ENCODE results near the gene TNFSF15. TPM values are rescaled to one million over a fixed set of nuclear protein-coding genes. Genes with fewer than 3 reads are reported as not detected.
A peak's percentile ranks its signal among the peaks of the same experiment; 100 is the strongest.

Gene TNFSF15
- total RNA-seq, 1 donor from 2014 or later, result 0.37 TPM

- Mint-ChIP-seq H3K4me3 (ENCODE audit: unreplicated experiment) (no peak overlapping the region), H3K9me3 (ENCODE audit: low read depth) (no peaks in the 10 kb centered on the region), H3K27ac (ENCODE audit: unreplicated experiment) (no peak overlapping the region), H3K27me3 (ENCODE audit: low read depth) (no peaks in the 10 kb centered on the region), H3K4me1 (ENCODE audit: low read depth) (peaks cover 46% of the 10 kb centered on the region), H3K36me3 (ENCODE audit: low read depth) (no peaks in the 10 kb centered on the region)
- DNase-seq (ENCODE audit: low spot score), result no peak
- TF ChIP-seq, protein P1, sequence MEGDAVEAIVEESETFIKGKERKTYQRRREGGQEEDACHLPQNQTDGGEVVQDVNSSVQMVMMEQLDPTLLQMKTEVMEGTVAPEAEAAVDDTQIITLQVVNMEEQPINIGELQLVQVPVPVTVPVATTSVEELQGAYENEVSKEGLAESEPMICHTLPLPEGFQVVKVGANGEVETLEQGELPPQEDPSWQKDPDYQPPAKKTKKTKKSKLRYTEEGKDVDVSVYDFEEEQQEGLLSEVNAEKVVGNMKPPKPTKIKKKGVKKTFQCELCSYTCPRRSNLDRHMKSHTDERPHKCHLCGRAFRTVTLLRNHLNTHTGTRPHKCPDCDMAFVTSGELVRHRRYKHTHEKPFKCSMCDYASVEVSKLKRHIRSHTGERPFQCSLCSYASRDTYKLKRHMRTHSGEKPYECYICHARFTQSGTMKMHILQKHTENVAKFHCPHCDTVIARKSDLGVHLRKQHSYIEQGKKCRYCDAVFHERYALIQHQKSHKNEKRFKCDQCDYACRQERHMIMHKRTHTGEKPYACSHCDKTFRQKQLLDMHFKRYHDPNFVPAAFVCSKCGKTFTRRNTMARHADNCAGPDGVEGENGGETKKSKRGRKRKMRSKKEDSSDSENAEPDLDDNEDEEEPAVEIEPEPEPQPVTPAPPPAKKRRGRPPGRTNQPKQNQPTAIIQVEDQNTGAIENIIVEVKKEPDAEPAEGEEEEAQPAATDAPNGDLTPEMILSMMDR (IDR thresholded peaks at IDR 0.05), result no peak
Observed at GRCh38 chr9:114782586-114782985, 23.3 kb downstream of the TNFSF15 start.

DNA sequence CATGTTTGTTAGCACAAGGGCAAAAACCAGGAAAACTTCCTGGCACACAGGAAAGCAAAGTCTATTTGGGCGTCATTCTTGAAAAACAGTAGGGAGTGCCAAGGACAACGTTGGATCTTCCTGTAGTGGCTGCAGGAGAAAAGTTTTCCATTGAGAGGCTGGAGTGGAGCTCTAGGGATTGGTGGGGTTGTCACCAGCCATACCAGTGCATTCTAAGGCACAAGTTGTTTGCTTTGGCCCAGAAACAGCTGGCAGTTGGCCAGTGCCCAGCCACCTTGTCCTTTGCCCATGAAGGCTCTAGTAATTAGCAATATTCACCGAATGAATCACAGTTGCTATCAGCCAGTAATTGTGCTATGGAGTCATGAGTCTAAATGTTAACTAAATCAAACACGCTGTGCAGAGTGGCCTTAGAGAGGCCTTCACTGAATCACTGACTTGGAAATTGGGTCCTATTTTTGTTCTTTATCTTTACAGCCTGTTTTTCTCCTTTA is 26.4 kb downstream of the TNFSF15 start:
- no peaks in the 10 kb centered on the region for H3K9me3 Mint-ChIP-seq (ENCODE audit: low read depth)
- peaks cover 24% of the 10 kb centered on the region for H3K4me1 Mint-ChIP-seq (ENCODE audit: low read depth)
- peak overlapping the region; percentile 58 for H3K27ac Mint-ChIP-seq (ENCODE audit: unreplicated experiment)
- TF ChIP-seq, protein P1 (IDR thresholded peaks at IDR 0.05), result no peak
- H3K27me3 Mint-ChIP-seq (ENCODE audit: low read depth), result peaks cover 4% of the 10 kb centered on the region
- no peaks in the 10 kb centered on the region for H3K36me3 Mint-ChIP-seq (ENCODE audit: low read depth)
- DNase-seq (ENCODE audit: low spot score), result no peak
- H3K4me3 Mint-ChIP-seq (ENCODE audit: unreplicated experiment), result no peak overlapping the region

DNA sequence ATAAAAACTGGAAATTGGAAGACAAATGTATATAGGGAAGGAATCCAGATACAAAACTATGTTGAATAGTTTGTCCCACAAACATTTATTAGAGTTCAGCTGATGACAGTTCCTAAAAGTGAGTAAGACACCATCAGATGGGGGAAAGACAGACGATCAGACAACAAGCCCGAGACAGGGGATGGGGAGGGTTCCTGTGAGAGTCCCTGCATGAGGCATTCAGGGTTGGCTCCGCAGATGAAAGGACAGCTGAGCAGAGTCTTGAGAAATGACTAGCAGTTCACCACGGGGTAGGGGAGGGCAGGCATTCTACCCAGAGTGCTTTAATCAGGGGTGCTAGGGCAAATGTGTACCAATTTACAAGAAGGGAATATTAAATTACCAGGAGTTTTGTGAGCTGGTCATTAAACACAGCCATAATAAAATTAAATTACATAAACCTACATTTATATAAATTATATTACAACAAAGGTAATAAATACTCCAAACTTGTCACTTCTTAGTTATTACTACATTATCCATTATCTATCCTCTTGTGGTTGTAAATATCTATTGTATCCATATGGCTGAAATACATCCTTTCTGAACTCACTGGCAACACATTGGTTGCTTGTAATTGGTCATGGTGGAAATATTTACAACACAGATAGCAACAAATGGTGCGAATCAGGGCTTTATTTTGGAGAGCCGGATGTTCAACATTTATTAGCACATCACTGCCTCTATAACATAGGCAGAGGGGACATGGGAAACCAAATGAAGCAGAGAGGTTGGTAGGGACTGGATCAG is 27.8 kb downstream of the TNFSF15 start:
- H3K27ac Mint-ChIP-seq (ENCODE audit: unreplicated experiment), result no peak overlapping the region
- H3K4me1 Mint-ChIP-seq (ENCODE audit: low read depth), result peaks cover 24% of the 10 kb centered on the region
- TF ChIP-seq, protein P1 (IDR thresholded peaks at IDR 0.05), result no peak
- no peaks in the 10 kb centered on the region for H3K9me3 Mint-ChIP-seq (ENCODE audit: low read depth)
- peaks cover 4% of the 10 kb centered on the region for H3K27me3 Mint-ChIP-seq (ENCODE audit: low read depth)
- no peak for DNase-seq (ENCODE audit: low spot score)
- no peaks in the 10 kb centered on the region for H3K36me3 Mint-ChIP-seq (ENCODE audit: low read depth)
- no peak overlapping the region for H3K4me3 Mint-ChIP-seq (ENCODE audit: unreplicated experiment)

GRCh38 chr9:114776683-114777399 is 29.0 kb downstream of the TNFSF15 start:
- TF ChIP-seq, protein P1 (IDR thresholded peaks at IDR 0.05), result no peak
- Mint-ChIP-seq H3K27ac (ENCODE audit: unreplicated experiment) (no peak overlapping the region), H3K9me3 (ENCODE audit: low read depth) (no peaks in the 10 kb centered on the region), H3K4me1 (ENCODE audit: low read depth) (peaks cover 24% of the 10 kb centered on the region), H3K4me3 (ENCODE audit: unreplicated experiment) (no peak overlapping the region), H3K27me3 (ENCODE audit: low read depth) (peaks cover 4% of the 10 kb centered on the region), H3K36me3 (ENCODE audit: low read depth) (no peaks in the 10 kb centered on the region)
- no peak for DNase-seq (ENCODE audit: low spot score)

DNA sequence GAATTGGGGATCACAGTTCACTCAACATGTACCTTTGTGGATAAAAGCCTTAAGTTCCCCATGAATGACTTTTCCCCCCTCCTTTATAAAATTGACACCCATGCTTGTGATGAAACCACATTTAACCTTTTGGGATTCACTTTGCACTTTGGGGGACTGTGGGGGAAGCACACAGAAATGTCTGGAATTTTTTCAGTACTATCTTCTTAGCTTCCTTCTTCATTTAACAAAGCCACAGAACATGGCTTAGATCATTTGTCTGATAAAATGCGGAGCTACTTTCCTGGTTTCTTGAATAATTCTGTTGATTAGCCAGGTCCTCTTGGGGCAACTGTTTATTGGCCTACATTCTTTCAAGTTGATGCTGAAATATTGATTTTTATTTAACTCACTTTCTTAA is 29.9 kb downstream of the TNFSF15 start:
- H3K9me3 Mint-ChIP-seq (ENCODE audit: low read depth), result no peaks in the 10 kb centered on the region
- H3K27ac Mint-ChIP-seq (ENCODE audit: unreplicated experiment), result no peak overlapping the region
- H3K4me3 Mint-ChIP-seq (ENCODE audit: unreplicated experiment), result no peak overlapping the region
- DNase-seq (ENCODE audit: low spot score), result no peak
- TF ChIP-seq, protein P1 (IDR thresholded peaks at IDR 0.05), result no peak
- no peaks in the 10 kb centered on the region for H3K36me3 Mint-ChIP-seq (ENCODE audit: low read depth)
- peaks cover 4% of the 10 kb centered on the region for H3K27me3 Mint-ChIP-seq (ENCODE audit: low read depth)
- H3K4me1 Mint-ChIP-seq (ENCODE audit: low read depth), result peaks cover 24% of the 10 kb centered on the region

Measured in chondrocyte (in vitro differentiated cells).